H54 (cell line): ENCODE measurements around the gene REV3L.
"Not testable (repeated sequence)": the region's sequence is repeated elsewhere in the genome, so short reads cannot be mapped to it uniquely, and the experiment has no call there.

ENCODE experiments used
- DNase-seq: peaks from one replicate; pipeline ENCODE4 v3.0.0; 2011; ENCODE audit warnings: low spot score, mixed read lengths; ENCODE audit not compliant: insufficient read length
- FAIRE-seq: peaks from 3 replicates; lab custom pipeline; 2011; peaks lifted over from hg19 to GRCh38; lab: Jason Lieb, UNC
- POLR2A ChIP-seq: IDR thresholded peaks from 2 replicates; pipeline ENCODE4 v1.6.1; 2011; ENCODE audit warnings: low read depth, mild to moderate bottlenecking, low read length

Gene REV3L

GRCh38 chr6:111307275-111307858 is 175.7 kb downstream of the REV3L start:
- FAIRE-seq (no peak), DNase-seq (no peak)
- no peak for TF ChIP-seq POLR2A

DNA sequence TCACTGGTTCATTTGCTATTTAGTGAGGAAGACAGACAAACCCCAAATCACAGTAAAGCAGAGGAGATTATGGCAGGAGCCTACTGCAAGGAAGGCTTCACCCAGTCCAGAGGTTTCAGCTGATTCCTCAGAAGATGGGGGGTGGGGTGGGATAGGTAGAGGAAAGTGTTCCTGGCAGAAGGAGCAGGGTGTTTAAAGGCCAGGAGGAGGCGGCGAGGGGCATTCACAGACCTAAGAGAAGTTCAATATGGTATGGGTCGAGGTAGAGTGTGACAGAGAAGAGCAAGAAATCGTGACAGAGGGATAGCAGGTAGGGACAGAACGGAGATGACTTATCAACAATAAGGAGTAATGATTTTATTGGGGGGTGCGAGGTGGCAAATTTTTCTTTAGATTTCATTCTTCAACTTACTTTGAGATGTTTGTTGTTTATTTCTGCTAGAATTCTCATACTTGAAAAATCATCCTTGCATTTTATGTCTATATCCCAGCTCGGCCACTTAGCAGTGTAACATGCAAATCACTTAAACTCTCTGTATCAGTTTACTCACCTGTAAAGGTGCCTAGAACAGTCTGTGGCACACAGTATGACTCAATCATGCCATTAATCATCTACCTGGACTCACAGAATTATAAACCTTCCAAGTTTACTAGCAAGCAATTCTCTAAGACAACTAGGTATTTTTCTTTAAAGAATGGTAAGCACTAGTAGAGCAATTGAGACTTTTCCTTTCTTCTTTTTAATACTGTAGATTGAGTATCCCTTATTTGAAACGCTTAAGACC is 176.7 kb downstream of the REV3L start:
- FAIRE-seq (no peak), DNase-seq (no peak)
- no peak for TF ChIP-seq POLR2A

- no peak for TF ChIP-seq POLR2A
- FAIRE-seq: no peak
- no peak for DNase-seq
Measured at GRCh38 chr6:111301946-111302345, 181.1 kb downstream of the REV3L start.

DNA sequence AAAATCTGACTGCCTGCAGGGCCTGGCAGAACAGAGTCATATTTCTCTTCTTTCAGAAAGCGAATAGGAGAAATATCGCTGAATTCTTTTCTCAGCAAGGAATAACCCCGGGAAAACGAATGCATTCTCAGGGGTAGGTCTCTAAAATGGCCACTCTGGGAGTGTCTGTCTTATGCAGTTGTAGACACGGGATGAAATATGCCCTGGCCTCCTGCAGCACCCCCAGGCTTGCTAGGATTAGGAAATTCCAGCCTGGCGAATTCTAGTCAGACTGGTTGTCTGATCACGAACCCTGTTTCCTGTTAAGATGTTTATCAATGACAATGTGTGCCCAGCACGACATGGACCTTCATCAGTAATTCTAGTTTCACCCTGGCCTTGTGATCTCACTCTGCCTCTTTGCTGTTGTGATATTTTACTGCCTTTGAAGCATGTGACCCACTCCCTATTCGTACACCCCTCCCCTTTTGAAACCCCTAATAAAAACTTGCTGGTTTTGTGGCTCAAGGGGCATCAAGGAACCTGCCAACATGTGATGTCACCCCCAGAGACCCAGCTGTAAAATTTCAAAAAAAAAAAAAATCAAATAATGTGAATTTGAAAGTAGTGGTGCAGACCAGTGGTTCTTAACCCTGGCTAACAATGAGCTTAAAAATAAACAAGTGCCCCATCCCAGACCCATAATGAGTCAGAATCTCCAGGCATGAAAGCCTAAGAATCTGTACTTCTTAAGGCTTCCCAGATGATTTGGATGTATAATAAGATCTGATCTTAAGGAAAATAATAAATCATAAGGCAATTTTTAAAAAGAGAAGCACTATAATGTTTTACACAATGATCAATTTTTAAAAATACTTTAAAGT is 181.8 kb downstream of the REV3L start:
- not testable (repeated sequence) for DNase-seq, FAIRE-seq

DNA sequence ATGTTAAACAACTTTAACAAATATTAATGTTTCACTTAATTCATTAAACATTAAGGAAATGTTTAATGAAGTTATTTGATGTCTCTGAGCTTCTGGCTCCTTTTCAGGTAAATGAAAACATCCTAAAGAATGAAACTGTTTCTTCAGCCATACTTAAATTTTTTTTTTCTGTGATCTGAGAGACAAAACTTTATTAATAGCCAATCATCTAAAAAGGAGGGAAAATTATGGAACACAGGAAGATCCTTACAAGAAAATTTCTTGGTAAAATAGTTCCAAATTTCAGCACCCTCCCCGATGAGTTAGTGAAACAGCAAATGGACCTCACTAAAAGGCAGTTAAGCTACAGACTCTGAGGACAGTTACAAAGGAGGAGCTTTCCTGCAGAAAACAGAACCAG is 185.2 kb downstream of the REV3L start:
- DNase-seq (no peak), FAIRE-seq (no peak)
- no peak for TF ChIP-seq POLR2A

- FAIRE-seq: no peak
- no peak for DNase-seq
Measured at GRCh38 chr6:111294374-111294967, 188.5 kb downstream of the REV3L start.

GRCh38 chr6:111291336-111292259 is 191.4 kb downstream of the REV3L start:
- TF ChIP-seq POLR2A: no peak
- DNase-seq (no peak), FAIRE-seq (no peak)

More at GRCh38 chr6:111294374-111294967, 188.5 kb downstream of the REV3L start:
- TF ChIP-seq POLR2A: no peak

DNA sequence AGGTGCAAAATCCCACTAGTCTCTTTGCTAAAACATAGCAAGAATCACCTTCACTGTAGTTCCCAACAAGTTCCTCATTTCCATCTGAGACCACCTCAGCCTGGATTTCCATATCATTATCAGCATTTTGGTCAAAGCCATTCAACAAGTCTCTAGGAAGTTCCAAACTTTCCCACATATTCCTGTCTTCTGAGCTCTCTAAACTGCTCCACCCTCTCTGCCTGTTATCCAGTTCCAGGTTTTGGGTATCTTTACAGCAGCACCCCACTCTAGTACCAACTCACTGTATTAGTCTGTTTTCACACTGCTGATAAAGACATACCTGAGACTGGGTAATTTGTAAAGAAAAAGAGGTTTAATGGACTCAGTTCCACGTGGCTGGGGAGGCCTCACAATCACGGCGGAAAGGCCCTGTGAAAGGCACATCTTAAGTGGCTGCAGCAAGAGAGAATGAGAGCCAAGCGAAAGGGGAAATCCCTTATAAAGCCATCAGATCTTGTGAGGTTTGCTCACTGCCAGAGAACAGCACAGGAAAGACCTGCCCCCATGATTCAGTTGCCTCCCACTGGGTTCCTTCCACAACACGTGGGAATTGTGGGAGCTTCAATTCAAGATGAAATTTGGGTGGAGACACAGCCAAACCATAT is 192.2 kb downstream of the REV3L start:
- DNase-seq, FAIRE-seq: not testable (repeated sequence)

GRCh38 chr6:111284356-111284755 is 198.7 kb downstream of the REV3L start:
- FAIRE-seq, DNase-seq: not testable (repeated sequence)

DNA sequence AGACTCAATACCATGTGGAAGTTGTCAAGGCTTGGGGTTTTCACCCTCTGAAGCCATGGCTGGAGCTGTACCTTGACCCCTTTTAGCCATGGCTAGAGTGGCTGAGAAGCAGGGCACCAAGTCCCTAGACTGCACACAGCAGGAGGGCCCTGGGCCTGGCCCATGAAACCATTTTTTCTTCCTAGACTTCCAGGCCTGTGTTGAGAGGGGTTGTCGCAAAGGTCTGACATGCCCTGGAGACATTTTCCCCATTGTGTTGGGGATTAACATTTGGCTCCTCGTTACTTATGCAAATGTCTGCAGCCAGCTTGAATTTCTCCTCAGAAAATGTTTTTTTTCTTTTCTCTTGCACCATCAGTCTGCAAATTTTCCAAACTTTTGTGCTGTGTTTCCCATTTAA is 199.3 kb downstream of the REV3L start:
- FAIRE-seq (no peak), DNase-seq (no peak)
- no peak for TF ChIP-seq POLR2A

GRCh38 chr6:111282515-111282914 is 200.5 kb downstream of the REV3L start:
- TF ChIP-seq POLR2A: no peak
- FAIRE-seq: no peak

GRCh38 chr6:111280445-111280955 is 202.5 kb downstream of the REV3L start:
- no peak for TF ChIP-seq POLR2A
- FAIRE-seq (no peak), DNase-seq (no peak)

More at GRCh38 chr6:111282515-111282914, 200.5 kb downstream of the REV3L start:
- no peak for DNase-seq
